GM19467 (cell line): ENCODE data around the gene SLC49A4.

Experiments
- ATAC-seq: cut with Tn5 transposase; IDR thresholded peaks from one replicate; pipeline ENCODE4 v1.9.1; 2021; ENCODE audit warnings: mild to moderate bottlenecking, moderate library complexity; ENCODE audit not compliant: unreplicated experiment

SLC49A4 gene

GRCh38 chr3:122784436-122784835, 10.4 kb upstream of the SLC49A4 start:
- no peak for ATAC-seq

GRCh38 chr3:122785231-122785630, 9.6 kb upstream of the SLC49A4 start:
- ATAC-seq = no peak

- no peak for ATAC-seq
These were observed 8.8 kb upstream of the SLC49A4 start for GRCh38 chr3:122786066-122786465.

- no peak for ATAC-seq
These were observed 7.0 kb upstream of the SLC49A4 start for GRCh38 chr3:122787872-122788271.

GRCh38 chr3:122789585-122790273, 5.1 kb upstream of the SLC49A4 start:
- no peak for ATAC-seq

- peak; percentile 56 for ATAC-seq
These were observed 1.1 kb upstream of the SLC49A4 start, which contains the start of gene HSPBAP1 for GRCh38 chr3:122793568-122794416. HSPBAP1 (minus strand) TSS chr3:122793831; CDS start chr3:122793680, 151 bp downstream.

- no peak for ATAC-seq
These were observed 438 bp upstream of the SLC49A4 start for GRCh38 chr3:122794483-122794778.

- ATAC-seq = no peak
These were observed 866 bp downstream of the SLC49A4 start for GRCh38 chr3:122795674-122796195.

GRCh38 chr3:122797291-122797690, 2.4 kb downstream of the SLC49A4 start:
- ATAC-seq = no peak

- ATAC-seq = no peak
These were observed 4.5 kb downstream of the SLC49A4 start for GRCh38 chr3:122799322-122799721.

GRCh38 chr3:122800031-122800430, 5.2 kb downstream of the SLC49A4 start:
- no peak for ATAC-seq

GRCh38 chr3:122800706-122801237, 5.9 kb downstream of the SLC49A4 start:
- no peak for ATAC-seq

- no peak for ATAC-seq
These were observed 7.5 kb downstream of the SLC49A4 start for GRCh38 chr3:122802323-122802722.

GRCh38 chr3:122803977-122804376, 9.1 kb downstream of the SLC49A4 start:
- ATAC-seq = no peak

- ATAC-seq = no peak
These were observed 15.9 kb downstream of the SLC49A4 start for GRCh38 chr3:122810734-122811133.

- ATAC-seq = no peak
These were observed 21.7 kb downstream of the SLC49A4 start for GRCh38 chr3:122816587-122816986.

GRCh38 chr3:122824465-122825381, 29.9 kb downstream of the SLC49A4 start:
- no peak for ATAC-seq

GRCh38 chr3:122825460-122825859, 30.6 kb downstream of the SLC49A4 start:
- ATAC-seq = no peak

- ATAC-seq = no peak
These were observed 31.4 kb downstream of the SLC49A4 start for GRCh38 chr3:122826278-122826677.

- no peak for ATAC-seq
These were observed 33.4 kb downstream of the SLC49A4 start for GRCh38 chr3:122828281-122828680.

- no peak for ATAC-seq
These were observed 40.7 kb downstream of the SLC49A4 start for GRCh38 chr3:122835590-122835989.
